Activated naive CD8-positive, alpha-beta T cell (primary cell): ENCODE measurements around the gene ATOH1.

Source experiments
- H3K27ac Mint-ChIP-seq: one replicate; pipeline ENCODE4 v1.8.0; 2021; ENCODE audit warnings: mixed read lengths
- H3K27me3 Mint-ChIP-seq: one replicate; pipeline ENCODE4 v1.8.0; 2021; ENCODE audit warnings: mixed read lengths
- H3K36me3 Mint-ChIP-seq: one replicate; pipeline ENCODE4 v1.8.0; 2021; ENCODE audit warnings: mixed read lengths
- H3K4me1 Mint-ChIP-seq: one replicate; pipeline ENCODE4 v1.8.0; 2021; ENCODE audit warnings: low read depth, mixed read lengths
- H3K4me3 Mint-ChIP-seq: one replicate; pipeline ENCODE4 v1.8.0; 2021; ENCODE audit warnings: mild to moderate bottlenecking, mixed read lengths
- H3K9me3 Mint-ChIP-seq: one replicate; pipeline ENCODE4 v1.8.0; 2021; ENCODE audit warnings: low read depth, mixed read lengths

The ATOH1 gene

DNA sequence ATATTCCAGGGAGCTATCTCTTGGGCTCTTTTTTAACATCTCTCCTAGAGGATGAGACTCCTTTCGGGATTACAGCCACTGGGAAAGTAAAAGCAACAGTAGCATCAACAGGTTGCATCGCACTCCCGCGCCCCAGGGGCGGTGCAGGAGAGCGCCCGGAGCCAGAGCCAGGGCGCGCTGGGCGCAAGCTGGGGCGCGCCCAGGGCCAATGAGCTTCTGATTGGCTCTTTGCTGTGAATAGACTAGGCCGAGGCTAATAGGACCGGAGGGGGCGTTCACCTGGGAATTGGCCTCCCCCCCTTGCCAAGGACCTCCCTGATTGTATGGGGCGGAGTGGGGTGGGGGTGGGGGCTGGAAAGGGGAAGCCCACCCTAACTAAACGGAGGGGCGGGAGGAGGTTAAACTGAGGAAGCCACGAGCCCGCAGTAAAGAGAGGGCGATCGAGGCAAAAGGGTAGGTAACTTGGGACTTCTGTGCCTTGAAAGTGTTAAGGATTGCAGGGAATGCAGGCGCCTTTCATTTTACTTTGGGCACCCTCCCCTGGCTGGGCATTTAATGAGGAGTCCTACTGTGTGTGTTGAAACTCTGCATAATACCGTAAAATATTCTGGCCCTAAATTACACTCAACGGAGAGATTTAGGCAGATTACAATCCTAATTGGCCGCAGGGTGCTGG lies 1.1 kb upstream of the ATOH1 start:
- H3K9me3 Mint-ChIP-seq, result no peaks in the 10 kb centered on the region
- H3K27ac Mint-ChIP-seq, result no peak overlapping the region
- H3K27me3 Mint-ChIP-seq, result peaks cover 50% of the 10 kb centered on the region
- peak overlapping the region; percentile 61 for H3K4me3 Mint-ChIP-seq
- no peaks in the 10 kb centered on the region for H3K36me3 Mint-ChIP-seq
- peaks cover 23% of the 10 kb centered on the region for H3K4me1 Mint-ChIP-seq

DNA sequence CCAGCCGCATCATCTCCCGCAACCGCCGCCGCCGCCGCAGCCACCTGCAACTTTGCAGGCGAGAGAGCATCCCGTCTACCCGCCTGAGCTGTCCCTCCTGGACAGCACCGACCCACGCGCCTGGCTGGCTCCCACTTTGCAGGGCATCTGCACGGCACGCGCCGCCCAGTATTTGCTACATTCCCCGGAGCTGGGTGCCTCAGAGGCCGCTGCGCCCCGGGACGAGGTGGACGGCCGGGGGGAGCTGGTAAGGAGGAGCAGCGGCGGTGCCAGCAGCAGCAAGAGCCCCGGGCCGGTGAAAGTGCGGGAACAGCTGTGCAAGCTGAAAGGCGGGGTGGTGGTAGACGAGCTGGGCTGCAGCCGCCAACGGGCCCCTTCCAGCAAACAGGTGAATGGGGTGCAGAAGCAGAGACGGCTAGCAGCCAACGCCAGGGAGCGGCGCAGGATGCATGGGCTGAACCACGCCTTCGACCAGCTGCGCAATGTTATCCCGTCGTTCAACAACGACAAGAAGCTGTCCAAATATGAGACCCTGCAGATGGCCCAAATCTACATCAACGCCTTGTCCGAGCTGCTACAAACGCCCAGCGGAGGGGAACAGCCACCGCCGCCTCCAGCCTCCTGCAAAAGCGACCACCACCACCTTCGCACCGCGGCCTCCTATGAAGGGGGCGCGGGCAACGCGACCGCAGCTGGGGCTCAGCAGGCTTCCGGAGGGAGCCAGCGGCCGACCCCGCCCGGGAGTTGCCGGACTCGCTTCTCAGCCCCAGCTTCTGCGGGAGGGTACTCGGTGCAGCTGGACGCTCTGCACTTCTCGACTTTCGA lies 654 bp downstream of the ATOH1 start:
- Mint-ChIP-seq H3K9me3 (no peaks in the 10 kb centered on the region), H3K4me3 (peak overlapping the region; percentile 61), H3K27me3 (peaks cover 61% of the 10 kb centered on the region), H3K4me1 (peaks cover 23% of the 10 kb centered on the region), H3K27ac (no peak overlapping the region), H3K36me3 (no peaks in the 10 kb centered on the region)

GRCh38 chr4:93829820-93830687 lies 1.5 kb downstream of the ATOH1 start:
- no peak overlapping the region for H3K27ac Mint-ChIP-seq
- no peaks in the 10 kb centered on the region for H3K36me3 Mint-ChIP-seq
- peaks cover 23% of the 10 kb centered on the region for H3K4me1 Mint-ChIP-seq
- H3K4me3 Mint-ChIP-seq, result peak overlapping the region; percentile 21
- H3K9me3 Mint-ChIP-seq, result no peaks in the 10 kb centered on the region
- peaks cover 59% of the 10 kb centered on the region for H3K27me3 Mint-ChIP-seq

DNA sequence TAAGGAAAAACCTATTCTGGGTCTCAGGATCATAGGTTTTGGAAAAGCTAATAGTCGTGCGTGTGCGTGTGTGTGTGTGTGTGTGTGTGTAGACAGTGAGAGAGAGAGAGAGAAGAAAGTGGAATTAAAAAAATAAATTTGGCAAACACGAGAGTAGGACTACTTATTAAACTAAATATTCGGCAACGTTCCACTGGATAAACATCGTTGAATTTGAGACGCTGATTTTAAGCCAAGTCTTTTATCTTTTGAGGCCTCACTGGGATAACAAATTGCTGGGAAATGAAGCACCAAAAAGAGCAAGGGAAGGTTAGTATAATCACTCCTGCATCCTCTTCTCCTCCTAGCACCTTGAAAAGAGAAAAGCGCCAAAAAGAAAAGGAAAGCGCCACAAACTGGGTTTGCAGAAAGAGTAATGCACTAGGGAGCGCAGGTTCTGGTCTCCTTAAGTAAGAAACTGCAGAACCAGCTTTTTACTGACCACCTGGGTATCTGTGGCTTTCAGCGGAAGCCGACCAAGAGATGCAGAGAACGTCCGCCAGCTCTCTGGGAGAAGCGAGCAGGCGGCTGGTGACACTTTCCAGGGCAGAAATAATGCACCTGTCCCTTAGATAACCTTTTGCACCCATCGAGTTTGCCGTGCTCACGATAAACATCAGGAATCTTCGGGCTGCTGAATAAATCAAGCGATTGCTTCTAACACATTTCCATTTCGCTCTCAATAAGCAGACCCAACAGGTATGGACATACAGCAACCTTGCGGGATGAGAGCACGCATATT lies 3.4 kb downstream of the ATOH1 start:
- no peak overlapping the region for H3K27ac Mint-ChIP-seq
- no peaks in the 10 kb centered on the region for H3K9me3 Mint-ChIP-seq
- no peaks in the 10 kb centered on the region for H3K36me3 Mint-ChIP-seq
- H3K4me3 Mint-ChIP-seq, result no peak overlapping the region
- peaks cover 21% of the 10 kb centered on the region for H3K4me1 Mint-ChIP-seq
- H3K27me3 Mint-ChIP-seq, result peaks cover 53% of the 10 kb centered on the region

- Mint-ChIP-seq H3K9me3 (no peaks in the 10 kb centered on the region), H3K4me3 (no peak overlapping the region), H3K27ac (no peak overlapping the region), H3K27me3 (peaks cover 46% of the 10 kb centered on the region), H3K4me1 (peaks cover 6% of the 10 kb centered on the region), H3K36me3 (no peaks in the 10 kb centered on the region)
Measured at GRCh38 chr4:93834249-93835066, 5.9 kb downstream of the ATOH1 start.

GRCh38 chr4:93835929-93836328 lies 7.4 kb downstream of the ATOH1 start:
- Mint-ChIP-seq H3K4me1 (no peaks in the 10 kb centered on the region), H3K4me3 (no peak overlapping the region), H3K27me3 (peaks cover 41% of the 10 kb centered on the region), H3K27ac (no peak overlapping the region), H3K9me3 (no peaks in the 10 kb centered on the region), H3K36me3 (no peaks in the 10 kb centered on the region)

DNA sequence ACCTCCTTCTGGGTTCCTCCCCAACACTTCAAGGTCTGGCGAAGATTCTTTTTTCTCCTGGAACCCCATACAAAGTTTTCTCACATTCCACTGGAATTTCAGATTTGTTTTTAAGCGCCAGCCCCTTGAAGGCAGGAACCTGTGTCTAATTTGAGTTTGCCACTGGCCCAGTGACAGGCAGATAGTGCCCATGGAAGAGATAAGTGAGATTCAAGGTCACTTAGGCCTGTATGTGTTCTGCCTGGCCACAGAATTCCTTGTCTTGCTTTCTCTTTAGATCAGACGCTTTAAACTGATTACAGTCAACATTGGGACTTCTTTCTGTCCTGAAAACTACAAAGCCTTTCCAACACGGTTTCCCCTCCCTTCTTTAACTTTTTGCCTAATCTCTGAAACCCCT lies 11.2 kb downstream of the ATOH1 start:
- no peak overlapping the region for H3K4me3 Mint-ChIP-seq
- no peaks in the 10 kb centered on the region for H3K4me1 Mint-ChIP-seq
- no peaks in the 10 kb centered on the region for H3K36me3 Mint-ChIP-seq
- H3K27me3 Mint-ChIP-seq, result peaks cover 16% of the 10 kb centered on the region
- H3K9me3 Mint-ChIP-seq, result no peaks in the 10 kb centered on the region
- no peak overlapping the region for H3K27ac Mint-ChIP-seq

GRCh38 chr4:93841803-93842345 lies 13.3 kb downstream of the ATOH1 start:
- Mint-ChIP-seq H3K4me3 (no peak overlapping the region), H3K27ac (no peak overlapping the region), H3K27me3 (peaks cover 9% of the 10 kb centered on the region), H3K36me3 (no peaks in the 10 kb centered on the region), H3K4me1 (no peaks in the 10 kb centered on the region), H3K9me3 (no peaks in the 10 kb centered on the region)

DNA sequence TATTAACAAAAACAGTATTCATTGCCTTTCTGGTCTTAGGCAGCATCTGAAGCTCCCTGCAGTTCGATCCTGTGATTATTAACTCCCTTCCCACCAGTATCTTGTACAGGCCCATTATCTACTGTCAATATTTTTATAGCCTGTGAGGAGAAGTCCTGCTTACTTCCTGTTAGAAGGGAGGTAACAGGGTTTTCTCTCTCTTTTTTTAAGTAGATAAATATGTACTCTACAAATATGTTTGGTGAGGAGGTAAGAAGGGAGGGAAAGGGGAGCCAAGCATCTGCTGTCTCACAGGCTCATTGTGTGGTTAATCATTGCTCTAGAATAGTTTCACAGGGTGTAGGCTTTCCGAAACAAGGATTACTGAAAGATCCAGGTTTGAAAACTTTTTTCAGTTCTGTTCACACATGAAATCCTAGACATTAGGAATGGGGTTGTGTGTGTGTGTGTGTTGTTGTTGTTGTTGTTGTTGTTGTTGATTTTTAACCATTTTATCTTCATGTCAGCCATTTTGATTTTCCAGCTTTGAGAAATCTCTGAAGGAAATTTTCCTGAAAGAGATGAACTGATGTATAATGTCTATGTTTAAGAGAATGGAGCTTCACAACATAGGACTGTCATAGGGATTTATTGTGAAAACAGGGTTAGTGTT lies 14.2 kb downstream of the ATOH1 start:
- Mint-ChIP-seq H3K9me3 (no peaks in the 10 kb centered on the region), H3K4me1 (no peaks in the 10 kb centered on the region), H3K27ac (no peak overlapping the region), H3K4me3 (no peak overlapping the region), H3K27me3 (peaks cover 7% of the 10 kb centered on the region), H3K36me3 (no peaks in the 10 kb centered on the region)

DNA sequence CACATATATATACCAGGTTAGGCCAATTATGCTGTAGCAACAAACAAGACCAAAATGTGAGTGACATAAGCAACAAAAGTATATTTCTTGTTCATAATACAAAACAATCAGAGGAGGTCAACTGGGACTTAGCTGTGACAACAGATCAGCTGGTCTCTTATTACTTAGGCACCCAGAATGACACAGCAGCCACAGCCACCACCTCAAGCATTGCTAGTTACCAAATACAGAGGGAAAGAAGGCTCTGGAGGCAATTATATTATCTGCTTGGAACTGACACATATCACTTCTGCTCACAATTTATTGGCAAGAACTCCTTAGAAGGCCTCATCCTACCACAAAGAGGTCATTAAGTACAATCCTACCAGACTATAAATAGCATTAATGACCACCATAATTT lies 15.2 kb downstream of the ATOH1 start:
- H3K4me3 Mint-ChIP-seq, result no peak overlapping the region
- H3K9me3 Mint-ChIP-seq, result no peaks in the 10 kb centered on the region
- H3K27ac Mint-ChIP-seq, result no peak overlapping the region
- H3K27me3 Mint-ChIP-seq, result peaks cover 8% of the 10 kb centered on the region
- no peaks in the 10 kb centered on the region for H3K36me3 Mint-ChIP-seq
- no peaks in the 10 kb centered on the region for H3K4me1 Mint-ChIP-seq

DNA sequence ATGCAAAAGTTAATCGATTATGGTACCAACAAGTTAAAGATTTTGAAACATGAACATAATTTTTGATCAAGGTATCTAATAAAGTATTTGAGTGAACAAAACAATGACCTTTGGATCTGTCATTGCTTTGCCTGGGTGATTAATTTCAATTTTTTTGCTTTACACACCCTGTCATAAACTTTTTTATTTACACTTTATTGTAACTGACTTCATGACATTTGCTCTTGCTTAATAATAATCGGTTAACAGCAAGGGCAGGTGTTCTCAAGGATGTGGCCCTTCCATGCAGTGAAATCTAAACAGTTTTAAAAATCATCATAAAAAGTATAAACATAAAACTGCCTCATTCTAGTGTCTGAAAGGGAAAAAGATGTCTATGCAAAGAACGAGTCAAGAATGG lies 24.1 kb downstream of the ATOH1 start:
- Mint-ChIP-seq H3K4me1 (no peaks in the 10 kb centered on the region), H3K4me3 (no peak overlapping the region)

GRCh38 chr4:93855926-93856325 lies 27.4 kb downstream of the ATOH1 start:
- Mint-ChIP-seq H3K27me3 (peaks cover 1% of the 10 kb centered on the region), H3K27ac (no peak overlapping the region), H3K36me3 (no peaks in the 10 kb centered on the region), H3K4me1 (no peaks in the 10 kb centered on the region), H3K9me3 (peaks cover 12% of the 10 kb centered on the region), H3K4me3 (no peak overlapping the region)

More for the DNA sequence above, 24.1 kb downstream of the ATOH1 start:
- H3K9me3 Mint-ChIP-seq, result no peaks in the 10 kb centered on the region
- H3K27me3 Mint-ChIP-seq, result peaks cover 2% of the 10 kb centered on the region
- H3K36me3 Mint-ChIP-seq, result no peaks in the 10 kb centered on the region
- H3K27ac Mint-ChIP-seq, result no peak overlapping the region

DNA sequence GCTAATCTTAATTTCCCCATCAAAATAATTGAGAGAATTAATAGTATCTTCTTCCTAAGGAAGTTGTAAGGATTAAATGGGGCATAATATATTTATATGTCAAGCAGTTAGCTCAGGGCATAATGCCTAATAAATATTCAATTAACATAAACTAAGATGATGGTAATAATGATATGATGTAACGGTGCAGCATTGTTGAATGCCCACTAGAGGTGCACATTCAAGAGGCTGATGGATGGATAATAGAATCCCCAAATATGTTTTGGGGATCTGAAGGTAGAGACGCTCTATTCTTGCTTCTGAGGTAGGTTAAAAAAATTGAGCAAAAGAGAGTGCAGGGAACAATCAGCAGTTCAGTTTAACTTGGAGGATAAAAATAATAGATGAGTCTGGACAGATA lies 37.1 kb downstream of the ATOH1 start:
- Mint-ChIP-seq H3K9me3 (no peaks in the 10 kb centered on the region), H3K36me3 (no peaks in the 10 kb centered on the region), H3K27me3 (no peaks in the 10 kb centered on the region), H3K4me3 (no peak overlapping the region), H3K4me1 (no peaks in the 10 kb centered on the region), H3K27ac (no peak overlapping the region)
